Loucy (cell line): ENCODE data around the gene KCNA5.

ENCODE experiments used
- H2AFZ ChIP-seq: fragments of 200-600 bp; sonication (generic); 2 replicates; pipeline ENCODE4 v1.6.0; 2016; ENCODE audit warnings: antibody characterized with exemption, mild to moderate bottlenecking, low read length, moderate library complexity
- H3F3A ChIP-seq: fragments of 200-600 bp; 2 replicates; pipeline ENCODE4 v1.6.0; 2016; ENCODE audit warnings: antibody characterized with exemption, low read depth, mild to moderate bottlenecking
- H3K27me3 ChIP-seq: fragments of 200-600 bp; sonication (generic); 2 replicates; pipeline ENCODE4 v1.6.1; 2014; ENCODE audit warnings: low read length, mild to moderate bottlenecking; ENCODE audit not compliant: insufficient read depth, poor library complexity, severe bottlenecking
- H3K36me3 ChIP-seq: fragments of 200-600 bp; sonication (generic); 2 replicates; pipeline ENCODE4 v1.6.1; 2016; ENCODE audit warnings: low read length; ENCODE audit not compliant: insufficient read depth
- H3K4me1 ChIP-seq: fragments of 200-600 bp; sonication (generic); 2 replicates; pipeline ENCODE4 v1.5.1; 2014; ENCODE audit warnings: low read length, mild to moderate bottlenecking; ENCODE audit not compliant: insufficient read depth, poor library complexity, severe bottlenecking
- H3K4me2 ChIP-seq: fragments of 200-600 bp; sonication (generic); 2 replicates; pipeline ENCODE4 v1.6.0; 2014; ENCODE audit warnings: antibody characterized with exemption, low read length, low read depth, mild to moderate bottlenecking; ENCODE audit not compliant: poor library complexity, severe bottlenecking
- H3K4me3 ChIP-seq: fragments of 200-600 bp; sonication (generic); 2 replicates; pipeline ENCODE4 v1.5.1; 2014; ENCODE audit warnings: low read length, mild to moderate bottlenecking, mixed read lengths; ENCODE audit not compliant: poor library complexity, severe bottlenecking
- H3K79me2 ChIP-seq: fragments of 200-600 bp; sonication (generic); 2 replicates; pipeline ENCODE4 v1.6.1; 2014; ENCODE audit warnings: low read length; ENCODE audit not compliant: insufficient read depth
- H3K9ac ChIP-seq: fragments of 200-600 bp; sonication (generic); 2 replicates; pipeline ENCODE4 v1.6.0; 2014; ENCODE audit warnings: mild to moderate bottlenecking, low read depth, low read length, moderate library complexity; ENCODE audit not compliant: poor library complexity, severe bottlenecking
- H3K9me2 ChIP-seq: fragments of 200-600 bp; sonication (generic); replicated peaks from 2 replicates; pipeline ENCODE4 v1.6.1; 2016; ENCODE audit warnings: low read depth, low read length, mixed read lengths
- H3K9me3 ChIP-seq: fragments of 200-600 bp; sonication (generic); 2 replicates; pipeline ENCODE4 v1.6.1; 2014; ENCODE audit warnings: mild to moderate bottlenecking, antibody characterized with exemption, low read length, low read depth; ENCODE audit not compliant: insufficient read depth
- H4K20me1 ChIP-seq: fragments of 200-600 bp; sonication (generic); 2 replicates; pipeline ENCODE4 v1.6.0; 2014; ENCODE audit warnings: antibody characterized with exemption, low read length, mild to moderate bottlenecking; ENCODE audit not compliant: insufficient read depth, poor library complexity, severe bottlenecking
- EZH2phosphoT487 ChIP-seq: fragments of 200-600 bp; IDR thresholded peaks from 2 replicates; pipeline ENCODE4 v1.6.1; 2018; ENCODE audit warnings: antibody characterized with exemption, mild to moderate bottlenecking, moderate library complexity, borderline replicate concordance
- TF ChIP-seq, protein P1 (sequence below): fragments of 200-600 bp; sonication (generic); conservative IDR thresholded peaks from 2 replicates; pipeline ENCODE4 v1.5.1; 2014; ENCODE audit warnings: mild to moderate bottlenecking, antibody characterized with exemption, low read length

KCNA5 gene

DNA sequence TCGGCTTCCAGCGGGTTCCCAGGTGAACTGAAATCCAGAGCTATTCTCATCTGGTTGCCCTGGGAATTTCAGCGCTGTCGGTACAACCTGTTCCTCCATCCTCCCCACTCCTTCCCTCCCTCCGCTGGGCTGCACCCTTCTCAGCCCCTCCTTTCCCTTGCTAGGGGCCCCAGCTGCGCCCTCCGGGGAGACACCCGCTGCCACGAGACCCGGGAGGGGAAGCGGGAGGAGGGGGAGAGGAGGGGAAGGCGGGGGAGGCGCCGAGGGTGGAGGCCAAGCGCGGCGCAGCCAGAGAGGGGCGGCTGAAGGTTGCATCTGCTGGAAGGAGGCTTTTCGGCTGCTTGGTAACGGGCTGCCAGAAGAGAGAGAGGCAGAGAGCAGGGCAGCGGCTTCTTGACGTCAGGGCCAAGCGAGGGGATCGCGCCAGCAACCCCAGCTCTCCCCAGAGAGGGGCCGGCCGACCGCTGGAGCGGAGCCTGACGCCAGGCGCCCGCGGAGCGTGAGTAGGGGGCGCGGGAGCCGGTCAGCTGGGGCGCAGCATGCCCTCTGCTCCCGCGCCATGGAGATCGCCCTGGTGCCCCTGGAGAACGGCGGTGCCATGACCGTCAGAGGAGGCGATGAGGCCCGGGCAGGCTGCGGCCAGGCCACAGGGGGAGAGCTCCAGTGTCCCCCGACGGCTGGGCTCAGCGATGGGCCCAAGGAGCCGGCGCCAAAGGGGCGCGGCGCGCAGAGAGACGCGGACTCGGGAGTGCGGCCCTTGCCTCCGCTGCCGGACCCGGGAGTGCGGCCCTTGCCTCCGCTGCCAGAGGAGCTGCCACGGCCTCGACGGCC lies at the start of gene KCNA5:
TSS of gene KCNA5 (plus strand) at position 291 of the 831 bp plus-strand sequence. CDS start at position 560, 269 bp downstream.
- Histone ChIP-seq H3F3A (no peaks in the 10 kb centered on the region), H4K20me1 (no peaks in the 10 kb centered on the region), H3K4me1 (no peaks in the 10 kb centered on the region), H3K27me3 (no peaks in the 10 kb centered on the region), H3K9me2 (no peaks in the 10 kb centered on the region), H3K9ac (no peak within 1 kb of the TSS), H3K4me2 (no peak within 1 kb of the TSS), H3K36me3 (no peaks in the 10 kb centered on the region), H3K9me3 (no peaks in the 10 kb centered on the region), H2AFZ (no peak within 1 kb of the TSS), H3K79me2 (no peaks in the 10 kb centered on the region), H3K4me3 (no peak within 1 kb of the TSS)
- TF ChIP-seq, protein P1, sequence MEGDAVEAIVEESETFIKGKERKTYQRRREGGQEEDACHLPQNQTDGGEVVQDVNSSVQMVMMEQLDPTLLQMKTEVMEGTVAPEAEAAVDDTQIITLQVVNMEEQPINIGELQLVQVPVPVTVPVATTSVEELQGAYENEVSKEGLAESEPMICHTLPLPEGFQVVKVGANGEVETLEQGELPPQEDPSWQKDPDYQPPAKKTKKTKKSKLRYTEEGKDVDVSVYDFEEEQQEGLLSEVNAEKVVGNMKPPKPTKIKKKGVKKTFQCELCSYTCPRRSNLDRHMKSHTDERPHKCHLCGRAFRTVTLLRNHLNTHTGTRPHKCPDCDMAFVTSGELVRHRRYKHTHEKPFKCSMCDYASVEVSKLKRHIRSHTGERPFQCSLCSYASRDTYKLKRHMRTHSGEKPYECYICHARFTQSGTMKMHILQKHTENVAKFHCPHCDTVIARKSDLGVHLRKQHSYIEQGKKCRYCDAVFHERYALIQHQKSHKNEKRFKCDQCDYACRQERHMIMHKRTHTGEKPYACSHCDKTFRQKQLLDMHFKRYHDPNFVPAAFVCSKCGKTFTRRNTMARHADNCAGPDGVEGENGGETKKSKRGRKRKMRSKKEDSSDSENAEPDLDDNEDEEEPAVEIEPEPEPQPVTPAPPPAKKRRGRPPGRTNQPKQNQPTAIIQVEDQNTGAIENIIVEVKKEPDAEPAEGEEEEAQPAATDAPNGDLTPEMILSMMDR: no peak
- no peak for TF ChIP-seq EZH2phosphoT487

DNA sequence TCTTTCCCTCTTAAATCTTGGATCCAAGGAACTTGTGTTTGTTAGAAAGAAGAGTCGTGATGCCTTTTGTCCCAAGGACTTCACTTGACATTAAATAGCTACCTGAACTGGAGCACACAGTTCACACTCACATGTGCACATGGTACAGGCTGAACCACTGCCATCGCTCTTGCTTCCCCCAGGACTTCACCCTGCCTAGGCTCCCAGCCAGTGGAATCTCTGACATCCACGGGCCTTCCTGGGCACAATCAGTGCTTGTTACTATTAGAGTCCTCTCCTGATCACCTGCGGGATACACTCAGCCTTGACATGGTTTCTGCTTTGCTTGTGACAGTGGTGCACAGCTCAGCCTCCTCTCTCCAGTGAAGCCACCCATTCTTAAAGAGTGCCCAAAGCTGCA lies 49.1 kb upstream of the KCNA5 start:
- H3K79me2 ChIP-seq: no peaks in the 10 kb centered on the region
- no peaks in the 10 kb centered on the region for H4K20me1 ChIP-seq
- TF ChIP-seq, protein P1: no peak
- TF ChIP-seq EZH2phosphoT487: no peak
- no peaks in the 10 kb centered on the region for H3K36me3 ChIP-seq
- no peak overlapping the region for H3K9ac ChIP-seq
- no peak overlapping the region for H2AFZ ChIP-seq
- H3K4me1 ChIP-seq: no peaks in the 10 kb centered on the region
- no peaks in the 10 kb centered on the region for H3K27me3 ChIP-seq
- no peak overlapping the region for H3K4me2 ChIP-seq
- H3K4me3 ChIP-seq: no peak overlapping the region
- H3K9me2 ChIP-seq: no peaks in the 10 kb centered on the region
- no peaks in the 10 kb centered on the region for H3F3A ChIP-seq
- no peaks in the 10 kb centered on the region for H3K9me3 ChIP-seq

DNA sequence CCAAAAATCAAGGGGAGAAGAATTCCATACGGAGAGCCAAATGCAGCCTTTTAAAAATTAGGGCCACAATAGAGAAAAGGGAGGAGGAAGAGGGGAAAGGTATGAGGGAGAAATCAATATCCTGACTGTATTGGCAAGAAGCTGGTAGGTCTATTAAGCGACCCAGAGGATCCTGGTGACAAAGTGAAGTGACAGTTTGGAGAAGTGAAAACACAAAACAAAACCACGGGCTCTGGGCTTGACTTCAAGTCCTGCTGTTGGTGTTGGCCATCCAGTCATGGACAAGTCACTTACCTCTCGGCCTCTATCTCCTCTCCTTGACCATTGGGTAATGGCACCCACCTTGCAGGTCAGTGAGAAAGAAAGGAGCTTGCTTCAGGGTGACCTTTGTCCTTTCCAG lies 47.0 kb upstream of the KCNA5 start:
- Histone ChIP-seq H3K4me2 (no peak overlapping the region), H3K9ac (no peak overlapping the region), H3K9me2 (no peaks in the 10 kb centered on the region), H3K79me2 (no peaks in the 10 kb centered on the region), H3K36me3 (no peaks in the 10 kb centered on the region), H3K4me3 (no peak overlapping the region), H3K27me3 (no peaks in the 10 kb centered on the region), H3K9me3 (no peaks in the 10 kb centered on the region), H3F3A (no peaks in the 10 kb centered on the region), H4K20me1 (no peaks in the 10 kb centered on the region), H2AFZ (no peak overlapping the region), H3K4me1 (no peaks in the 10 kb centered on the region)
- TF ChIP-seq, protein P1: no peak
- no peak for TF ChIP-seq EZH2phosphoT487
